ENCODE data around the gene EIF4G1. TPM values are rescaled to one million over a fixed set of nuclear protein-coding genes. Genes with fewer than 3 reads are reported as not detected.

EIF4G1 gene
- total RNA-seq, 4 donors from 2014 or later = 158 to 318 (median 213) TPM

- TF ChIP-seq CTCF (IDR thresholded peaks at IDR 0.05; ENCODE audit: low read depth) = no peak
Measured at GRCh38 chr3:184344579-184345316, 30.3 kb downstream of the EIF4G1 start.

GRCh38 chr3:184345317-184346144, 31.1 kb downstream of the EIF4G1 start:
- TF ChIP-seq CTCF (IDR thresholded peaks at IDR 0.05; ENCODE audit: low read depth) = no peak

- TF ChIP-seq CTCF (IDR thresholded peaks at IDR 0.05; ENCODE audit: low read depth) = no peak
Measured at GRCh38 chr3:184346480-184347190, 32.2 kb downstream of the EIF4G1 start.

GRCh38 chr3:184347321-184348056, 33.1 kb downstream of the EIF4G1 start:
- TF ChIP-seq CTCF (IDR thresholded peaks at IDR 0.05; ENCODE audit: low read depth) = no peak

GRCh38 chr3:184348057-184348382, 33.6 kb downstream of the EIF4G1 start:
- TF ChIP-seq CTCF (IDR thresholded peaks at IDR 0.05; ENCODE audit: low read depth) = no peak

GRCh38 chr3:184349563-184350470, 35.4 kb downstream of the EIF4G1 start:
- TF ChIP-seq CTCF (IDR thresholded peaks at IDR 0.05; ENCODE audit: low read depth) = no peak

Measured in subcutaneous adipose tissue (tissue), 4 donors.